DND-41 (cell line): Measurements from ENCODE around the gene ENTR1.

ENCODE experiments used
- EZH2 ChIP-seq: IDR thresholded peaks from 3 replicates; pipeline ENCODE4 v1.6.1; 2012; ENCODE audit warnings: borderline replicate concordance, low read depth, mild to moderate bottlenecking, moderate library complexity, low read length, inconsistent platforms; ENCODE audit not compliant: severe bottlenecking
- TF ChIP-seq, protein P1 (sequence below): IDR thresholded peaks from 2 replicates; pipeline ENCODE4 v1.5.1; 2012; ENCODE audit warnings: borderline replicate concordance, low read length, moderate library complexity, mild to moderate bottlenecking; ENCODE audit not compliant: poor library complexity, severe bottlenecking; ENCODE audit errors: extremely low read depth

DNA sequence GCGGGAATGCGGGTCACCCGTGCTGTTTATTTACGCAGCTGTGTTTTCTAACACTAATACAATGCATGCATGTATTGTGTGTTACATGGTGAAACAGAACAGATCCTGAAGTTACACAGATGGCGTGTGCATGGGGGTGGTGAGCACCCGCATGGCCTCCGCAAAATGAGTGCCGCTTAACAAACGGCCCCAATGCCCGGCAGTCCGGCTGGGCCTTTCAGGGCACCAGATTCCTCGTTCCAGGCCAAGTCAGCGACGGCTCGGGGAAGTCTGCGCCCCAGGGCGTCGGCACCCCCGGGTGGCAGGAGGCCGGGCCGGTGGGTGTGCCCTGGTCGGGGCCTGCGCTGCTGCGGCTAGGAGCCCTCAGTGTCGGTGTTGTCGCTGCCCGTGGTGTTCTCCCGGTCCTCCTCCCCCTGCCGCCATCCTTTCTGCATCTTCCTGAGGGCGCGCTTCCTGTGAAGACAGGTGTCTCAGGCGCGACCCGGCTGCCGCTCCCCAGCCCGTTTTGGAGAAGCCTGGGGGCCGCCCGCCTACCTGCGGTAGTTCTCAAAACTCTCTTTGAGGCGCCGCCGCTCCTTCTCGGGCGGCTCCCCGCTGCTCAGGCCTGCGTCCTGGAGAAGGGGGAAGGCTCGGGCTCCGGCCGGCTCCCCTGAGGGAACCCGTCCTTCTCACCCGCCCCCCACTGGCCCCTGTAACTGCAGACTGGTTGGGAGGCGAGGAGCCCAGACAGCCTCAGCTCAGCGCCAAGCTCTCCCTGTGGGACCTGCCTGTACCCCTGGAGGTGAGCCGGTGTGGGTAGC, 46.3 kb downstream of the ENTR1 start:
- TF ChIP-seq, protein P1, sequence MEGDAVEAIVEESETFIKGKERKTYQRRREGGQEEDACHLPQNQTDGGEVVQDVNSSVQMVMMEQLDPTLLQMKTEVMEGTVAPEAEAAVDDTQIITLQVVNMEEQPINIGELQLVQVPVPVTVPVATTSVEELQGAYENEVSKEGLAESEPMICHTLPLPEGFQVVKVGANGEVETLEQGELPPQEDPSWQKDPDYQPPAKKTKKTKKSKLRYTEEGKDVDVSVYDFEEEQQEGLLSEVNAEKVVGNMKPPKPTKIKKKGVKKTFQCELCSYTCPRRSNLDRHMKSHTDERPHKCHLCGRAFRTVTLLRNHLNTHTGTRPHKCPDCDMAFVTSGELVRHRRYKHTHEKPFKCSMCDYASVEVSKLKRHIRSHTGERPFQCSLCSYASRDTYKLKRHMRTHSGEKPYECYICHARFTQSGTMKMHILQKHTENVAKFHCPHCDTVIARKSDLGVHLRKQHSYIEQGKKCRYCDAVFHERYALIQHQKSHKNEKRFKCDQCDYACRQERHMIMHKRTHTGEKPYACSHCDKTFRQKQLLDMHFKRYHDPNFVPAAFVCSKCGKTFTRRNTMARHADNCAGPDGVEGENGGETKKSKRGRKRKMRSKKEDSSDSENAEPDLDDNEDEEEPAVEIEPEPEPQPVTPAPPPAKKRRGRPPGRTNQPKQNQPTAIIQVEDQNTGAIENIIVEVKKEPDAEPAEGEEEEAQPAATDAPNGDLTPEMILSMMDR = no peak
- no peak for TF ChIP-seq EZH2
